Mucosa of gallbladder (tissue), 1 donor: ENCODE results near the gene LHFPL3. TPM values are rescaled to one million over a fixed set of nuclear protein-coding genes. Genes with fewer than 3 reads are reported as not detected.

ENCODE experiments used
- DNase-seq: peaks from one replicate; pipeline ENCODE4 v3.0.0-alpha.2; 2020; ENCODE audit warnings: low spot score
- total RNA-seq: library from RNA; stranded (reverse); gene quantifications from one replicate; pipeline ENCODE4 v1.2.1, GENCODE V29; 2021
- donor health status: DM: no; HTN: no; CAD: no.

LHFPL3 gene
- total RNA-seq, 1 donor from 2014 or later, result not detected

- DNase-seq, result no peak
These were observed 43.0 kb downstream of the LHFPL3 start for GRCh38 chr7:104371216-104371979.

DNA sequence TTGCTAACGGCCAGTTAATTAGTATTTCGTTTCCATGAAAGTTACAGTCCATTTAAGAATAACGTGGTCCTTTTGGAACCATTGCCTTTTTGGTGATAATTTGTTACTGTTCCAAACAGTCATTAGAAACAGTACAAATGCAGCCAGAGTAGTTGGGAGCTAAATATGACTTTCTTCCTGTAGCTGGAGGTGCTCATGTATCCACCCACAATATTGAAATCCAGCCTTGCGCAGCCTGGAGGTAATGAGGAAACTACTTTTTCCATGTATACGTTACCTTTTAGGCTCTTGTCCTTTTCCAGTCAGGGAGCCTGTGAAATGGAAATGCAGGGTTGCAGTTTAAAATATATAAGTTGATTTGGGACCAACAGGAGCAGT, 43.6 kb downstream of the LHFPL3 start:
- DNase-seq, result no peak

GRCh38 chr7:104382616-104383015, 54.2 kb downstream of the LHFPL3 start:
- DNase-seq, result no peak

GRCh38 chr7:104386943-104387342, 58.5 kb downstream of the LHFPL3 start:
- no peak for DNase-seq

DNA sequence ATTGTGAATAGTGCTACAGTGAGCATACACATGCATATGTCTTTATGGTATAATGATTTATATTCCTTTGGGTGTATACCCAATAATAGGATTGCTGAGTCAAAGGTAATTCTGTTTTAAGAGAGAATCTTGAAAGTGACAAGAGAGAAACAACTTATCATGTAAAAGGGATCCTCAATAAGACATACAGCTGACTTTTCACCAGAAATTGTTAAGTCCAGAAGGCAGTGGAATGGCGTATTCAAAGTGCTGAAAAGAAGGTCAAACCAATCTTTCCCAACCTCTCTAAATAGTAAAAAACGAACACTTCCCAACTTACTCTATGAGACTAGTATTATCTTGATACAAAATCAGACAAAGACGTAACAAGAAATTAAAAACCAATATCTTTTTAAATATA, 59.8 kb downstream of the LHFPL3 start:
- DNase-seq, result no peak

GRCh38 chr7:104395162-104395561, 66.8 kb downstream of the LHFPL3 start:
- DNase-seq, result no peak

DNA sequence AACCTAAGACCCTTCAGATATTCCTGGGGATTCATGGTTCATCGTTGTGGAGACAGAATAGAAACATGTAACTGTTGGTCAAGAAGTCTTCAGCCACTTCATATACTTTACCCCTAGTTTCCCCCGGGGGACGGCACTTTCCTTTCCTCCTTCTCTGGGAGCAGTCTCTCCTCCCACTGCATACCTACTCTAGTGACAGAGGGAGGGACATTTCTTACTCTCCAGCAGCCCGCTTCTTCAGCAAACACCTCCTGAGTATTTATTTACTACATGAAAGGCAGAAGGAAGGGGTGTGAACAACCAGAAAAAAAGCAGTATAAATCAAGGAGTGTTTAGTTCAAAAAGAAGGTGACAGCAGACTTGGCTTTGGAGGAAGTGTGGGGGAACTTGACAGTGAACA, 69.0 kb downstream of the LHFPL3 start:
- DNase-seq, result no peak

- DNase-seq, result no peak
These were observed 80.0 kb downstream of the LHFPL3 start for GRCh38 chr7:104408371-104408770.

DNA sequence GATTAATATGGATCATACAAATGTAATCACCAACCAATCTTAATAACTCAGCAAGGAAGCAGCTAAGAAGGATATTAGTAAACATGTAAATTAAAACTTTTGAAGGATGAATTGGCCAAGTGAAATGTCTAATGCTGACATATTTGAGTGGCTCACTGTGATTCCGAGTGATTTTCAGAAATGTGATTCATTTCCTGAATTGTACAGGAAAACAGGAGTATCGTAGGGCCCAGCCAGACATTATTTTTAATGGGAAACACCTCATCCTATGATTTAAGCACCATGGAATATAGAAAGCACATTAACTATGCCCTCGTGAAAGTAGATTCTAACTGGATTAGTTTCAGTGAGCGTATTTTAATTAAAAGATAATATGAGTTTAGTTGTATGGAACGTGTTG, 82.3 kb downstream of the LHFPL3 start:
- DNase-seq, result no peak

DNA sequence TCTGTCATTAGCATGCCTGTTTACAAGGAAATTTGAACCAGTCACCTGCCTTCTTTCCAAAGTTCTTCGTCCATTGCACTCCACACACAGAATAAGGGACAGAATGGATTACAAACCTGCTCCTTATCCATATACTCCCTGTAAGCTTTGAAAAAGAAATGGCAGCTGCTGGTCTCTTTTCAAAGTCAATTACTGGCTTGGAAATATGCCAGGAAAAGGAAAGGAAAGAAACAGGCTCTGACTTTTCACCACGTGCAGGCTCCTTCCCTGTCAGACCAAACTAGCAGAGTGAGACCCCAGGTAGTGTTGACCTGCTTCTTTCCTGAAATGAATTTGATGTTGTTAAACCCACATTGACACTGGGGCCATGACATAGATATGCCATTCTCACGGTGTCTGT, 84.5 kb downstream of the LHFPL3 start:
- DNase-seq, result no peak

DNA sequence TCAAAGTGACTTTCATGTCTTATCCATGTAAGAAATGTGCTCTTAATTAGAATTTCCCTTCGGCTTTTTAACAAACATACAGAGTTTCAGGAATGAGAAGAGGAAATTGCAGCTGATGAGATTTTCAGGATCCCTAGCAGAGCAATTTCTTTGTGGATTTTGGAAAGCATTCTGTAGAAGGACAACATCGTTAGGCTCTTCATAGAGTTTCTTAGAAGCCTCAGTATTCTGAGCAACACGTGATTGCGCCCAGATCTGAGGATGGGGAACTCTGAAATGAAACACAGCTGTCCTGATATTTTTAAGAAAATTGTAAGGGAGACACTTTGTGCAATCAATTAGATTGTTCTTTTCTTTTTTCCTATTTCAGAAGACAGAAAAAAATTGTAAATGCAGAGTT, 85.8 kb downstream of the LHFPL3 start:
- no peak for DNase-seq

DNA sequence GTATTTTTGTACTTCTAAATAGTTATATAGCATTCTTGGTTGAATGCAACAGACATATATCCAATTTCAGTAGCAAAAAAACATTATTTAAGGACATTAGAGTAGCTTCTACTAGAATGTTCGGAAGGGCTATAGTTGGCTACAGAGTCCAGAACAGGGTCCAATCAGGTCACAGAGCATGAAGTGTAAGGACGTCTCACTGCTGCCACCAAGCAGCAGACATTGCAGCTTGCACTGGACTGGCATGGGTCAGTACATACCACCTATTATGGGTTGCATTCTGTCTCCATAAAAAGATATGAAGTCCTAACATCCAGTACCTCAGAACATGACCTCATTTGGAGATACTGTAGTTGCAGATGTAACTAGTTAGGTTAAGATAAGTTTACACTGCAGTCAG, 87.3 kb downstream of the LHFPL3 start:
- DNase-seq, result no peak

GRCh38 chr7:104416866-104417393, 88.5 kb downstream of the LHFPL3 start:
- DNase-seq, result no peak

- DNase-seq, result no peak
These were observed 103.5 kb downstream of the LHFPL3 start for GRCh38 chr7:104431930-104432329.

GRCh38 chr7:104434129-104434528, 105.7 kb downstream of the LHFPL3 start:
- DNase-seq, result no peak

GRCh38 chr7:104442481-104442880, 114.1 kb downstream of the LHFPL3 start:
- no peak for DNase-seq

DNA sequence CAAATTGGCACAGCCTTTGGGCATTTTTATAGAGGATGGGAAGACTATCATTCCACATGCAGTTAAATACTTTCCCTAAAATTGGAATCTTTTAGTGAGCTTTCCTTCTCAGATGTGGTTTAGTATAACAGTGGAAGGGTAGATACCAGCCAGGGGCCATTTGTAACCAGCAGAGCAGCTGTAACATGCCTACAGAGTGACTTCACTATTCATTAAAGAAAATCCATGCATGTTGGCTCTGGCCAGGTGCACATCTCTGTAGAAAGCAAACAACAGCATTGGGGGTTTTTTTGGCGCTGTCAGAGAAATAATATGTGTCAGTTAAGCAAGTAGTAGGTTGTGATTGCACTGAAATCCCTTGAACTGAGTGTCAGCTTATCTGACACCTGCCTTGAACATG, 115.6 kb downstream of the LHFPL3 start:
- no peak for DNase-seq

DNA sequence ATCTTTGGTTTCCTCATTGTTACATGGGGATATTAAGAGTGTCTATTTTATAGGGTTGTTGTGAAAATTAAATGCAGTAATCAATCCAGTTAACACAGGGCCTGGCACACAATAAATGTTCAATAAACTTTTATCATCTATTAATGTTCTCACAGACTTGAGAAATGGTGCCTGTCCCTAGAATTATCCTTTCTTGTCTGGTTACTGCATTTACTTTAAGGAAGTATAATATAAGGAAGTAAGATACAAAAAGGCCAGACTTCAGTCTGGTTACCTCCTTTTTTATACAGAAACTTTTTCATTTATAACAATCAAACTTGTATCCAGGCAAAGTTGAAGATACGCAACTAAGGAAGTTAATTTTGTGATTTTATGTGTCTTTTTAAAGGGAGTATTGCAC, 117.0 kb downstream of the LHFPL3 start:
- no peak for DNase-seq

- DNase-seq, result no peak
These were observed 122.5 kb downstream of the LHFPL3 start for GRCh38 chr7:104450861-104451260.

DNA sequence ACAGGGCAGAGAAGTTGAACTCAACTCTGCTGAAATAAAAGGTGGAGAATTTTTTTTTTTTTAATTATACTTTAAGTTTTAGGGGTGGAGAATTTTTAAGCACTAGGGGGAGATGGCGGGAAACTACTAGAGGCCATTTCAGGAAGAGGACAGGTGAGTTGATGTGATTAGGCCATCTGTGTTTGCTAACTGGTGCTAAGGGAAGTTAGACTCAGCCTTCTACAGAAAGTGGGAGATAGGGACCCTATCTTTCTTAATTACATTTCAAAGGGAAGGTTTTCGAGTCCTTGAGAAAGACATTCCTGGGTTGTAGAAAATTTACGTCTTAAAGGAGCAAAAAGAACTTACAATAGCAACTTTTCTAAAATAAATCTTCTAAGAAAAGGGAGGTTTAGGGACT, 124.8 kb downstream of the LHFPL3 start:
- DNase-seq, result no peak

DNA sequence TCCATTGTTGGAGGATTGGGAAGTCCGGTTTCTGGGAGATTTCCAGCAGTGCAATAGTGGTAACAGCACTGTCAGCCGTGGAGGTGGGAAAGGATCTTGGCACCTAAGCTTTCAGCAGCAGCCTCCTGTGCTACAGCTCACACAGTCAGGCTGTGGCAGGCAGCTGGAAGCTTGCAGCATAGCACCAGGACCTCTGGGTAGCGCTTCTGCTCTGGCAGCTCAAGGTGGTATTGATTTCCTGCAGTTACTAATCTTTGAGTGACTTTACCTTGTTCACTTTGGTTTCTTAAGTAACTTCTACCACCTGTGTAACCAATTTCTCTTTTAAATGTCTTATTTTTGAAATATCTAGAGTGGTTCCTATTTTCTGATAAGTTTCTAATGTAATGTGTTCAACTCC, 130.5 kb downstream of the LHFPL3 start:
- DNase-seq, result no peak

- no peak for DNase-seq
These were observed 140.9 kb downstream of the LHFPL3 start for GRCh38 chr7:104469166-104469820.

DNA sequence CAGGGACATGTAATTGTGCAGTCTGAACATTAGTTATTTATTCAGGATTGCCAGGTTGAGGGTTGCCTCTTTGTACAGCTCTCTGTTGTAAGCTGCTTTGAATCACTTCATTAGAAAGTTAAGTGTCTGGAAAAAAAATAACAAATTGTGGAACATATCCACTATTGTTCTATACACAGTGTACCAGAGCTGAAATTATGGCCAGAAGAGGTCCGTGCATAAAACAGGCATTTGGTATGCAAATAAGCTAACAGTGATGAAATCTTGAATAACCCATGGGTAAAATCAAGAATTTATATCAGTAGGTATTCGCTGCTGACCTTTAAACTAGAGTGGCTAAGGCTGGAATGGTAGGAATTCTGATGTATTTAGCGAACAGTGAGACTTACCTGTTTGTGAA, 152.1 kb downstream of the LHFPL3 start:
- DNase-seq, result no peak
